Measurements from ENCODE around the gene KCNJ4.
"Not testable (repeated sequence)": the region's sequence is repeated elsewhere in the genome, so short reads cannot be mapped to it uniquely, and the experiment has no call there.

Gene KCNJ4

GRCh38 chr22:38381371-38381770 lies 73.6 kb downstream of the KCNJ4 start:
- not testable (repeated sequence) for DNase-seq (ENCODE audit: low read depth)

All from fibroblast of the conjunctiva (primary cell).